ENCODE data around the gene C3orf20.

Gene C3orf20

DNA sequence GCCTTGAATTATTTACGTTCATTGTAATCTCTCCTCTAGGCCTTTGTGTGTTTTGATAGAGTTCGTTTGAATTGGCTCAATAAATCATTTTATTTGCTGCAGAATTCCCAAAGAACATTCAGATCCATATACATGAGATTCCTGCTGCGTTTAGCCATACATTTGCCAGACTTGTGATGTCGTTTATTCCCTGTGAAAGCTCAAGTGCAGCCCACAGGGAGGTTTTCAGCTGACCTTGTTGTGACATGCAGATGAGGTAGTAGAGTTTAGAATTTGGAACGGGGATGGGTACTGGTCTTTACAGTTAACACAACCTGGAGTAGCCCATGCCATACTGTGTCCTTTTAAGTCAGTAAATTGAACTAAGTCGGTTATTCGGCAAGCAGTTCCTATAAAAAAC lies at the start of gene C3orf20:
Gene C3orf20, plus strand, starts transcription at position 301 of the 400 bp plus-strand sequence. CDS start 7,573 bp downstream, outside the sequence.
- DNase-seq, result no peak

DNA sequence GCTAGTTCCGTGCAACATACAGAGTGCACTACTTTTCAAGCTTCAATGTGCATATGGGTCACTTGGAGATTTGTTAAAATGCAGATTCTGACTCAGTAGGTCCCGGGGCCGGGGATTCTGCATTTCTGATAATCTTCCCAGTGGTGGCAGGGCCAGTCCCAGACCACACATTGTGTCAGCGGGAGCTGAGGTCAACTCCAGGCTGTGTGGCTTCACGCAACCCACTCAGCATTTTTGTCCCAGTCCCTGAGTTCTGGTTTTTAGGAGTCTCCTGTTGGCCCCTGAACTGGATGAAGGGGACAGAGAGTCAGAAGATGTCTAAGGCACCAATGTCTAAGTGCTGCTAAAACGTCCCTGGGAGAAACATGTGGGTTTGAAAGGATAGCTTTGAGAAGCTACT lies 49.5 kb upstream of the C3orf20 start:
- DNase-seq, result no peak

DNA sequence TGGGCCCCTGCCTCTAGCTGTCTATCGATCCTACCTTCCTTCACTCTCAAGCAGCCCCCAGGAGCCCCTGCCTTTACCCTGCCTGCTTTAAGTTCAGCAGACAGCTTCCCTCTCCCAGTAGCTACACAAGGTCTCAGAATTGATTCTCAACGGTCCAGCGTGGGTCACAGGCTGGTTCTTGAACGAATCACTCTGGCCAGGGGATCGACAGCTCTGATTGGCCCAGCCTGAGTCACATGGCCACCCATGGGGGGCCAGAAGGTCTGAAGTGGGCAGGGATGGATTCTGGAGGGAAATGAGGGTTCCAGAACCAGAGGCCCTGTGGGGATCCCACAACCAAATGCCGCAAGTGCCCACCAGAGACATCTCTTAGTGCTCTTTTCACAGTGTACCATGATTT lies 47.1 kb upstream of the C3orf20 start:
- DNase-seq, result no peak

DNA sequence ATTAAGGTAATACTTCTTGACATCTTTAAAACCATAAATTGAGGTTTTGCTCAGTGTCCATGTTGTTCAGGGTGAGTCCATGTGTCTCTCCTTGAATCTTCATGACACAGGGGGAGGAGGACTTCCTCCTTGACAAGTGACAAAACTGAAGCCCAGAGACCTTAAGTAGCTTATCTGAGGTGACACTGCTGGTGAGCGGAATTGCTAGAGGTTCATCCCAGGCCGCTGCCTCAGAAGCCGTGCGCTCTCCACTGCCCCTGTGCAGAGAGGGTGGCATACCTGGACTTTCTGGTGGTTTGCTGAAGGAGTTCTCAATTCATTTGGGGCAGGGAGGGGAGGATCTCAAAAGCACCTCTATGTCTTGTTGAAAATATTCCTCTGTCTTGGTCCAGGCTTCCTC lies 46.5 kb upstream of the C3orf20 start:
- no peak for DNase-seq

DNA sequence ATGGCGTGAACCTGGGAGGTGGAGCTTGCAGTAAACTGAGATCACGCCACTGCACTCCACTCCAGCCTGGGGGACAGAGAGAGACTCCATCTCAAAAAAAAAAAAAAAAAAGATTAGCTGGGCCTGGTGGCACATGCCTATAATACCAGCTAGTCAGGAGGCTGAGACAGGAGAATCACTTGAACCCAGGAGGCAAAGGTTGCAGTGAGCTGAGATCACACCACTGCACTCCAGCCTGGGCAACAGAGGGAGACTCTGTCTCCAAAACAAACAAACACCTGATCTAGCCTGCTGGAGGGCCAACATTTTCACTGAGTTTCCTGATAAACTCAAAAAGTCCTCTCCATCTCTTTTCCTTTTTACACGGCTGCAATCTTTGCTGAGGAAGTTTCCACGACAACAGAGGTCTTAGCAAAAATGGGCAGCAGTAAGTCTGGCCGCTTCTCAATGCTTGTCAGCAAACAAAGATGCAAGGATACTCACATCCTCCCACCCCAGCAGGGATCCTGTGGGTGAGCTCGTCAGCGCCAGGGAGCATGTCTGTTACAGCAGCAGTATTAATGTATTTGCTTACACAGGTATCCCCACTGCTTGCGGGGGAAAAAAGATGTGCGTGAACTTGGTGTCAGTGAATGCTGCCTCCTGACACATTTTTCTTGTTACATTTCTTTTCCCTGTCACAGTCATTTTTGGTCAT lies 44.4 kb upstream of the C3orf20 start:
- no peak for DNase-seq

DNA sequence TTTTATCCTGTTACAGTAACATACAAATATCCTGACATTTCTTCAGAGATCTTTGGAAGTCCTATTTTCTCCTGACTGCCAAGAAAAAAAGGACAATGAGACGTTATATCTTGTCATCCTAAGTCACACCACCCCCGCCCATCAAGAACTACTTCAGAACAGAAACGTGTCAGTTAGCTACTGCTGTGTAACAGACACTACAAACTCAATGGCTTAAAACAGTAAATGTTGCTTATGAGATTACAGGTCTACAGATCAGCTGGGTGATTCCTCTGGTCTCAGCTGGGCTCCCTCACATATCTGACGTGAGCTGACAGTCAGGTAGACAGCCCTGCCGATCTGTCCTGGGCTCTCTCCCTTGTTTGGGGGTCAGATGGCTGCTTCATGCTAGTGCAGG lies 43.8 kb upstream of the C3orf20 start:
- no peak for DNase-seq

DNA sequence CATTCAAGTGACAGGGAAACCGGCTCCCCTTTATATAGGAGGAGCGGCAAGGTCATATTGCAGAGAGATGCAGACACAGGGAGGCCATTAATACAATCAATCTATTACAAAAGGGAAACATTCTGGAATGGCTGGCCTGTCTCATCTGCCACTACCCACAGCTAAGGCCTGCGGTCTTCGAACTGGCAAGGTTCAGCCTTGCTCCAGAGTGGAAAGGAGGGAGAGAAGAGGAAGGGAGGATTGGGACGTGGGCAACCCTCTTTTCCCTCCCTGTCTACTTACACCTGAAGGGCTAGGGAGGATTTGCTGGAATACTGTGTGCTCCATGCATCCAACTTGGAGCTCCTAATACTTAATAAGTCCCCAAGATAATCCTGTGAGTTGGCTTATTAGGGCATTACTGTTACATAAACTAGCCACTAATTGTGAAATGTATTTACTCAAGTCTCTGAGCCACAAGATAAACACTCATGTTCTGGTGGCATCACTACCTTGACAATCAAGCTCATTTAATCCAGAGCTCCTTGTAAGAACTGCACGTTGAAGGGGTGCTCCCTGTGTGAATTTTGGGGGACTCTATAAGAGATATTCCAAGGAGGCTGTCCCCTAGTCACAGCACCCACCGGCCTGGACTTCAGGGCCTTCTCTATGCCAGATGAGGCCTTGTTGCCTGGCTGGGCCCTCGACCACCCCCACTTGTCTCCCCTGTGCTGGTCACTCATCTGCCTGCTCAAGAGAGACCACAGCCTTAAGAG lies 43.1 kb upstream of the C3orf20 start:
- no peak for DNase-seq

DNA sequence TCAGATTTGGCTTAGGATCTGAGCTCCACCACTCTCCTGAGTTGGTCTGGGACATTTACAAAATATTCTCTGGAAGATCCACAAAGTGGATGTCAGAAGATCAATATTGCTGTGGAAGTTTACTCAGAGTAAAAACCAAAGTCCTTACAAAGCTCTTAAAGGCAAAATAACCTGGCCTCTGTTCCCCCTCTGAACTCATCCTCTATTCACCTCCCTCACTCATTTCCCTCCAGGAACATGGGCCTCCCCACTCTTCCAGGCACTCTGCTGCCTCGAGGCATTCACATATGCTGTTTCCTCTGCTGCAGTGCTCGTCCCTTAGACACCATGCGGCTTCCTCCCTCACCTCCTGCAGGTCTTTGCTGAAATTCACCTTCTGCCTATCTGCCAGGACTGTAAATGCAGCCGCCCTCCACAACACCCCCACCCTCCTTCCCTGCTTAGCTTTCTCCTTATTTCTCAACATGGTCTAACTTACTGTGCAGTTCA lies 42.5 kb upstream of the C3orf20 start:
- no peak for DNase-seq

DNA sequence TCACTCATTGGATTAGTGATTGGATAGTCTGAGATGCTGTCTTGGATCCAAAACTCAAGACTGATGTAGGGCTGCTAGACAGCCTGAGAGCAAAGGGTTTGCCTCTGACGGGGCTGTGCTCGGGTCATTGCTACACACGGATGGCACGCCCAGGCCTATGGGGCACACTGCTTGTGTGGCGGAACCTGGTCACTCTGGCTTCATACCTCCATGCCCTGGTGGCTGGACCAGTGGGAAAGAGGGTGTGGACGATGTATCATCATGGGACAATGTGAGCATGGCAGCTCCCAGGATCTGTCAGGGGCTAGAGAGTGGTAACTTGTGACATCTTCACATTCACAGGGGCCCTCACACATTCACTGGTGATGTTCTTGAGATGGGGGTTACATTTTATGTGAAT lies 41.5 kb upstream of the C3orf20 start:
- DNase-seq, result no peak

DNA sequence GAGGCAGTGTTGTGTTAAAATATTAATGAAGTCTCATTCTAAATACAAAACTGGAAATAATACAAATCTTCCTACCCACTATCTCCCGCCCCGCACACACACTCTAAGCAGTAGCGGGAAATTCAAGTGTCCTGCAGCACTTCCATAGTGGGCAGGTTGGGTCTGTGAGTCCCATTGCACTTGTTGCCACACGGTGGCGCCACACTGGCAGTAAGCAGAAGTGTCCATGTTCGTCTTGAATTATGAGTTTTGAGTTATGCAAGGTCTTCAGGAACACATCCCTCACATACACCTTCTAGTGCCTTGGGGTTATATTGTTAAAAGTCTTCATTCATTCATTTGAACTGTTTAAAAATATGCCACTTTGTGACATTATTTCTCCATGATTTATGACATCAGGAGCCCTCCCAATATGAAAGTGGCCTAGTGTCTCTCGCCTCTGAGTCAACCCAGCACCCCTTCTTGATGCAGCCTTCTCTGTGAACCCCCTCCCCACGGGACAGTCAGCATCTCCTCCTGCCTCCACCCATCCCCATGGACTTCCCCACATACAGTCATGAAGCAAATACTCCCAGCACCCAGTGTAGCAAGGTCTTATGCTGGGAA lies 41.0 kb upstream of the C3orf20 start:
- DNase-seq, result peak; percentile 87

DNA sequence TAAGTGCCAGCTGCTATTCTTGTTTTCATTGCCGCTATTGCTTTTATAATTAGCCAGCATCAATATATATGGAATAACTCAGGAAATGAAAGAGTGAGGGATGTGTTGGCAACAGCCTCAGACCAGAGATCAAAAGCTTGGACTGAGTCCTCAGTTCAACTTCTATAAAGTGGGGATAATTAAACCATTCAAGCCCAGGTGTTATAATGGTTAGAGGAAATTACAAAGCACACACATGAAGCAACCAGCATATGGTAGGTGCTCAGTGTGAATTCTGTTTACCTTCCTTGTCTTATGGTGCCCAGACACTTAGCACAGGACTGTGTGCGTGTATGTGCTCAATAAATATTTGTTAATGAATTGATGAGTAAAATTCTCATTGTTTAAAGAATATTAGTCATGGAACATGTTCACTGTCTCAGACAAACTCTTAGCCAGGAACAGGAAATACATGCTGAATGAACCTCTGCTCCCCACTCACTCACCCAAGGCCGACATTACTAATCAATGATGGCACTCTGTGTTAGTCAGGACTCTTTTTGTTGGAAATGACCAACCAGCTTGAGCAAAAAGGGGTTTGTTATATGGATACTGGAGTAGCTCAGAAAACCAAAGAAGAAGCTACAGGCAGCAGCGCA lies 40.1 kb upstream of the C3orf20 start:
- no peak for DNase-seq

DNA sequence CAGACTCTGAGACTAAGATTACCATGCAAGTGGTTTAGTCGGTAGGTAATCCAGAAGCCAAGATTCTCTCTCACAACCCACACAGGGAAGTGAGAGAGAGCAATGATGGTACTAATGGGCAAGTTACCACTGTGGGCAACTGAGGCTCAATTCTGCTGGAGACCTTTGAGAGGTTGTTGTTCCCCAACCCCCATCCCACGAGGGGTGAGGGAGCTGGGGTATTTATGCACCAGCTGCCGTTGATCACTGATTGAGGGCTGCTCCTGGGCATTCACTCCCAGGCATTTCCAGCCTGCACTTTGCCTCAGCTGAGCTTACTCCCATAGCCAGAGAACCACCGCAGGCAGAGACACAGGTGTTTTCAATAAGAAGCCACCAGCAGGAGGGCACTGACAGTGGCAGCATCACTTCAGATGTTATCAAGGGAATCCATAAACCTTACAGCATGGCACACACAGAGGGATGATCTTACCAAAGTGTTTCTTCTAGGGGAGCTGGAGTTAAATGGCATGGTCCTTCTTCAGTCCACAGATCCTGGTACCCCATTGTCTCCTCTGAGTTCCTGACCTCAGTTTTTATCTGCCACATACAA lies 38.3 kb upstream of the C3orf20 start:
- DNase-seq, result no peak

DNA sequence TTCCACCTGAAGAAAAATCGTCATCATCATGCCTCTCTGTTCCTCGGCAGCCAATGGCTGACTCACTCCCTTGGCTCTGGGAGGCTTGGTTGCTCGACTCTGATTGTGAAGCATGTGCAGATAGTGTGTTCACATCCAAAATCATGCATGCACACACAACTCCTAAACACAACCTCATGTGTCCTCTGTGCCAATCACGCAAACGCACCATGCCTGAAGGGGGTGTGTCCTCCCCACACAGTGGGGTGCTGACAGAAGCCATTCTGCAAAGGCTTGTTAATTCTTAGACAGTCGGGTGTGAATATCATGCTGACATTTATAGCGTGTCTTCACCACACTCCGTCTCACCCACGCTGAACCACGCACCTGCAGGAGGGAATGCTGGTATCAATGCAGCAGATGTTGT lies 34.8 kb upstream of the C3orf20 start:
- DNase-seq, result no peak

DNA sequence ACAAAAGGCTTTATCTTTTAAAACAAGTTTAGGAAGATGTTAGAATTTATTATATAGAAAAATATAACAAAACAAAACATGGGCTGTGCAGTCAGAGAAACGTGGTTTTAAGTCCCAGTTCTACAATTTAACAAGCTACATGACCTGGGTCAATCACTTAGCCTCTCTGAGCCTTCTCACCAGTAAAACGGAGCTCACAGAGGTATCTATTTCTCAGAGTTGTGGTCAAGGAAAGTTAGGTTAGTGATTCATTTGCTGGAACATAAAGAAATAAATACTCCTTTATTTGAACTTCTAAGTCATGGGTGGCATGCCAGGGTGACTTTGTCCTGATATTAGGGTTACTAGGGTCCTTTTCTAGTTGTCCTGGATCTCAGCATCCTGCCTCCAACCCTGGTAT lies 34.2 kb upstream of the C3orf20 start:
- no peak for DNase-seq

DNA sequence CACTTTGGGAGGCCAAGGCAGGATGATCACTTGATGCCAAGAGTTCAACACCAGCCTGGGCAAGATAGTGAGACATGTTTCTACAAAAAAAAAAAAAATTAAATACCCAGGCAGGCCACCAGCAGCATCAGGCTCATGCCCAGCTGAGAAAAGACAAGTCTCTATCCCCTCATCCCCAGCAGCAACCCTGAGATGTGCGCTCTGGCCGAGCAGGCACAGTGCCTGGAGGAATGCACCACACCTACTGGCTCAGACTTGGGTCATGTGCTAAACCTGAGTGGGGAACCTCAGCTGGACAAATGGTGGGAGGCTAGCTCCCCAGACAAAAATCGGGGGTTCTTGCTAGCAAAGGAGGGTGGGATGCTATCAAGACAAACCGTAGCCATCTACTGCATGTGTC lies 33.6 kb upstream of the C3orf20 start:
- no peak for DNase-seq

DNA sequence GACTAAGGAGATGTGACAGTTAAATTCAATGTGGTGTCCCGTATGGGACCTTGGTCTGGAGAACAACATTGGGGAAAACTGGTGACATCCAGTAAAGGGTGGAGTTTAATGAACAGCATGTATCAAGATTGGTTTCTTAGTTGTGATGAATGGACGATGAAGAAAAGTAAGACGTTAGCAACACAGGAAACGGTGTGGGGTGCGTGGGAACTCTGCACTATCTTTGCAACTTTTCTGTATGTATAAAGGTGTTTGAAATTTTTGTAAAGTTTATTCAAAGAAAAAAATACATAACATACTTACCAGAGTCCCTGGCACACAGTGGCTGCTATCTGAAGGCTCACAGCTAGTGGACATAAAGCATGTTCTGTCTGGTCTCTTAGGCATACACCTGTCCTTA lies 29.5 kb upstream of the C3orf20 start:
- no peak for DNase-seq

DNA sequence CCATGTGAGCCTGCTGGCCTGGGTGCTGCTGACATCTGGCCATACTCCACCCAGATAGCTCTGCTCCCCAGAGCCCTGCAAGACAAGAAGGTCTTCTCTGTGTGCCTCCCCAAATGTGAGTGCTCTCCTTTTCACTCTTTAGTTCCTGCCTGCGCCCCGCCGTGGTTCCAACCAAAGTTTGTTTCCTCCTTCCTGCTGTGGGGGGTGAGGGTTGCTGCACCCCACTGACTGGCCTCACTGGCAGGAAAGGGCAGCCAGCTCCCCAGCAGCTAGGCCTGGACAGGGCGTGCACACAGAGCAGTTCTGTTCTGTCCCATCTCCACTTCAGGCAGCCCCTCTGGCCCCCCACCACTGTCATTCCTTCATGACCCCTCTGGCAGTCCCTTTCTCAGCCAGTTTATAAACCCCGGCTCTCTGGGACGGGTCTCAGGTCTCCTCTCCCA lies 28.8 kb upstream of the C3orf20 start:
- no peak for DNase-seq

DNA sequence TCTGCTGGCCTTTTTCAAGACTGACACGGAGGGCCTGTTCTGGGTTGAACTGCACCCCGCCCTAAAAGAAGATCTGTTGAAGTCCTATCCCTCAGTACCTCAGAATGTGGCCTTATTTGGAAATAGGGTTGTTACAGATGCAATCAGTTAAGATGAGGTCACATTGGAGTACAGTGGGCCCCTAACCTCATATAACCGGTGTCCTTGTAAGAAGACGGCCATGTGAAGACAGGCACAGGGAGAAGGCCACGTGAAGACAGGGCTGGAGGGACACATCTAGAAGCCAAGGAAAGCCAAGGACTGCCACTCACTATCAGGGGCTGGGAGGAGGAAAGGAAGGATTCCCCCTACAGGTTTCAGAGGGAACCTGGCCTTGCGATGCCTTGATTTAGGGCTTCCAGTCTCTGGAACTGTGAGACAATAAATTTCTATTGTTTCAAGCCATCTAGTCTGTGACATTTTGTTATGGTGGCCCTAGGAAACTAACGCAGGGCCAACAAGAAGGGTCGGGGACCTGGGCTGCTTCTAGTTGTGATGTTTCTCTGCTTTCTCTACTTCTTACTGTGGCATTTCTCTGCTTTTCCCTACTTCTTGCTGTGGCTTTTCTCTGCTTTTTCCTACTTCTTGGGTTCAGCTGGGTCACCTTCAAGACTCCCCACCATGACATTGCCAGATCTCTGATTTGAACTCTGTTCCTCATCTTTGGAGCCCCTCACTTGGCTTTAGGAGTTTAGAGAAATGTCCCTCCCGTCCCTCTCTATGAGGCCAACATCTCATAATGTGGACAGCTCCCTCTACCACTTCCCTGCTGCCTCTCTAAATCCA lies 28.1 kb upstream of the C3orf20 start:
- DNase-seq, result no peak

DNA sequence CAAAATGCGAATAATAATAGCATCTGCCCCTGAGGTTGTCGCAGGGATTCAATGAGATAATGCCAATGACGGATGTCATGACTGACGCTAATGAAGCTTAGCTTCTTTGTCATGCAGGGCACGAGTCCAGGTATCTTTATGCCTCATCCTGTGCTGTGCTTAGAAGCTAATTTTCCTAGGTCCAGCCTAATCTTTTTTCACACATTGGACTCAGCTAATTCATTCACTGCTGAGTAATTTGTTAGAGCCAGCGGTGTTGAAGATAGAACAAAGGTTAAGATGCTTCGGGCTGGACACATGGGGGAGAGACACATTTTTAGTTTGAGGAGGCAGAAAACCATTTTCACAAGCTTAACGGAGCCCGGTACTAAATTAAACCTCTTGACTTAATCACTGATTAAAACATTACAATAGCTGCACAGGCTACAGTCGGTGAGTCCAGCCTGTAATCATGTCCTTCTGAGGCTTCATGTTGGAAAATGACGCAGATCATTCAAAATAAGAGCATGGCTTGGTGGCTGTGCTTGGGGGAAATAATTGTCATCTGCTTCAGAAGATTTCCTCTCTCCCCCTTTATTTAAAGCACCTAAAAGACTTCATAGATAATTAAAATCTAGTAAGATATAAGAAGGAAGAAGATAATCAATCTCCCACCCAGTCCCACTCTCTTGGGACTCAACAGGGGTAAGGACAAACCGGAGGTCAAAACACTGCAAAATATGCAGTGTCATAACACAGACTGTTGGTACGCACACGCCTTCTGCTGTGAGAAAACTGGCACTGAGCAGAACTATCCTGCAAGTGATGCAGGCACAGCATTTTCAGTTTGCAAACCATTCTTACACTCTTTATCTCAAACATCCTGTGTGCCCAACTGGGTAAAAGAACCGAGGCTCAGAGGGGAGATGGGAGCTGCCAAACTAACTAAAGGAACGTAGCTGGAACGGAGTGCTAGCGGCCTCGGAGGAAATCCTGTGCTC lies 26.7 kb upstream of the C3orf20 start:
- no peak for DNase-seq

DNA sequence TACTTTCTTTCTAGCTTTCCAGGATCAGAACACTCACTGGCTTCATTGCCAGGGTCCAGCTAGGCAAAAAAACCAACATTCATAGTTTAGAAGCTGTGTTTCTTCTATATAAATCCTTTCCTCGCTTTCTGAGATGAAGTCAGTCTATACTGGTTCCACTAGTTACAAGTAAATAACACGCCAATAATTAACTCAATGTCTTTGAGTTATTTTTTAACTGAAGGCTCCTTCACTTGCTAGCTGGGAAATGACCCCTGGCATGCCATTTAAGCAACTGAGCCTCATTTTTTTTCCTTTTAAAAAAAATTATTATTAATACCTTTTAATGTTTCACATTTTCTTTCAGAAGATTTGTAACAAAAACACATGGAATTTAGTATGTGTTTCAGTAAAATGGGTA lies 25.5 kb upstream of the C3orf20 start:
- DNase-seq, result no peak

DNA sequence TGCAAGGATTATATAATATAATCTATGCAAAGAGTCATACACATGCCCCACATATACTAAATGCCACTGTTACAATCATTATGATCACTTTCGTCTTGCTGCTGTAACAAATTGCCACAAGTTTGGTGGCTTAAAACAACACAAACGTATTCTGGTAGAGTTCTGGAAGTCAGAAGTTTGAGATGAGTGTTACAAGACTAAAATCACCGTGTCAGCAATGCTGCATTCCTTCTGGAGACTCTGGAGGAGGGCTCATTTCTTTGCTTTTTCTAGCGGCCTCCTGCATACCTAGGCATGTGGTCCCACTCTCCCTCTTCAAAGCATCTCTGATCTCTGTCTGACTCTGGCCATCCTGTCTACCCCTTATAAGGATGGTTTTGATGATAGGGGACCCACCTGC lies 24.7 kb upstream of the C3orf20 start:
- DNase-seq, result no peak
